ENCODE results near the gene XRRA1.
"Not testable (repeated sequence)": the region's sequence is repeated elsewhere in the genome, so short reads cannot be mapped to it uniquely, and the experiment has no call there.

XRRA1 gene

DNA sequence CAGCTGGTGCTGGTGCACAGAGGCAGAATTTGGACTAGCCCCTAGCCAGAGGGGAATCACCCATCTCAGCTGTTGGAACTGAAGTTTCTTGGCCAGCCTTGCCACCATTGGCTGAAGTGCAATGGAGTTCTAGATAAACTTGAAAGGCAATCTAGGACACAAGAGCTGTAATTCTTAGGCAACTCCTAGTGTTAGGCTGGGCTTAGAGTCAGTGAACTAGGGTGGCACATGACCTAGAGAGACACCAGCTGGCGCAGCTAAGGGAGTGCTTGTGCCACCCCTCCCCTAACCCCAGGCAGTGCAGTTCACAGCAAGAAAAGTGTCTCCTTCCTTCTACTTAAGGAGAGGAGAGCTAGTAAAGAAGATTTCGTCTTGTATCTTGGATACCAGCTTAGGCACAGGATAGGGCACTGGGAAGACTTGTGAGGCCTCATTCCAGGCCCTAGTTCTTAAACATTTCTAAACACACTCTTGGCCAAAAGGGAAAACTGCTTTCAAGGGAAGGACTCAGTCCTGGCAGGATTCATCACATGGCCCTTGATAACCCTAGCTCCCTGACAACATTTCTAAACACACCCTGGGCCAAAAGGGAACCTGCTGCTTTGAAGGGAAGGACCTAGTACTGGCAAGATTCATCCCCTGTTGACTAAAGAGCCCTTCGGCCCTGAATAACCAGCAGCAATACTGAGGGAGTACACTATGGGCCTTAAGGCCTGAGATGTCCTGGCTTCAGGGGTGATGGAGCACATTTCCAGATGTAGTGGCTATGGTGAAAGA is 53.4 kb downstream of the XRRA1 start:
- no peak for FAIRE-seq

- FAIRE-seq = not testable (repeated sequence)
Measured at GRCh38 chr11:74893015-74893414, 55.9 kb downstream of the XRRA1 start.

GRCh38 chr11:74877132-74877531 is 71.8 kb downstream of the XRRA1 start:
- no peak for FAIRE-seq

DNA sequence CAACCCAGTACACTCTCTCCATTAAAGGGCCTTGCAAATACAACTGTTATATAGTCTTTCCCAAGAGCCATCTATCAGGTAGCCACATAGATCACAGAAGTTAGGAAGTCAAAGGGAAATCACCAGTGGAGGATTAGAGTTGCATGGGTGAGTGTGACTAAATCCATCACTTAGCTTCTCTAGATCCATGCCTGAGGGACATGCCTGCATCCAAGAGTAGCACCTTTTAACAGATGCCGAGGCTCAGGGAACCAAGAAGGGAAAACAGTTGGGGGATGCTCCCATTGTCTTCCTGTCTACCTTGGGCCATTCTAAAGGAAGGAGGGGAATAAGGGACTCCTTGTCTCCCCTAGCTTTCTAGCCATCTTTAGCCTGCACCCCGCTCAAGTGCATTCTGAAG is 77.9 kb downstream of the XRRA1 start:
- FAIRE-seq = no peak

DNA sequence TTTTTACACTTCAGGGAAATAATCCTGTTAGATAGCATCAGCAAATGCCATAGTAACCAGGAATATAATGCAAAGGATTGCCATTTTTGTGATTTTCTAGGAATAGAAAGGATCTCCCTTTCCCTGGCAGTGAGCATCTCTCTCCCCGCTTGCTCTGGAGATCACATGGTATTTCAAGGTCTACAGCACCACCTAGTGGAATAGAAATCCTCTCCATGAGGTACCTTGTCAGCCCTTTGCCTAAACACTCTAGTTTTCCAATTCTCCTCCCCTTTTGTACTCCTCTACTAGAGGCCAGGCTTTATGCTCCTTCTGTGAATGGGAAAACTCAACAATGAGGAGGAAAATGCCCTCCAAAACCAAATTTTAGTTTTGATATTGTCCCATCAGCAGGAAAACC is 78.4 kb downstream of the XRRA1 start:
- FAIRE-seq = no peak

DNA sequence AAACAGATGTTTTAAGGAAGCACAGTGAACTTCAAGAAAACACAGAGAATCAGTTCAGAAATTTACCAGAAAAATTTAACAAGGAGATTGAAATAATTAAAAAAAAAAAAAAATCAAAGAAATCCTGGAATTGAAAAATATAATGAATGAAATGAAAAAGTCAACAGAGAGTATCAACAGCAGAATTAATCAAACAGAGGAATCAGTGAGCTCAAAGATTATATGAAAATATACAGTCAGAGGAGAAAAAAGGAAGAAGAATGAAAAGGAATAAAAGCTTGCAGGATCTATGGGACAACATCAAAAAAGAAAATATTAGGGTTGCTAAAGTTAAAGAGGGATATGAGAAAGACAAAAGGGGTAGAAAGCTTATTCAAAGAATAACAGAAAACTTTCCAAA is 82.3 kb downstream of the XRRA1 start:
- FAIRE-seq = no peak

GRCh38 chr11:74863410-74863809 is 85.5 kb downstream of the XRRA1 start:
- no peak for FAIRE-seq

GRCh38 chr11:74860743-74861142 is 88.1 kb downstream of the XRRA1 start:
- no peak for FAIRE-seq

DNA sequence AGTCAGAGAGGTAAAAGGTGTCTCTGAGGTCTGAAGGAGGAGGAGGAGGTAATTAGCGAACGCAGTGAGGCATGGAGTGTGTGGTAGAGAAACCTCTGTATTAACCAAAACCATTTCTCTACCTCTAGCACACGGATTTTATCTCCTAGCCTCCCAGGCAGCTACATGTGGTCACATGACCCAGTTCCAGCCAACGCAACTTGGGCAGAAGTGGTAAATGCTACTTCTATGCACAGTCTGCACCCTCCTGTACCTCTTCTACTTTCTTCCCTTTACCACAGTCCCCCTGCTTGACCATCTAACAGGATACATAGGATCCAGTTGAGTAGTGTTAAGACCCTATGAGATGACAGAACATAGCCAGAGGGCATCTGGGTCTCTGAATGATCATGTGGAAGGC is 95.7 kb downstream of the XRRA1 start:
- no peak for FAIRE-seq

GRCh38 chr11:74849525-74850391 is 99.1 kb downstream of the XRRA1 start:
- FAIRE-seq = no peak

GRCh38 chr11:74847895-74848294 is 101.0 kb downstream of the XRRA1 start:
- no peak for FAIRE-seq

- no peak for FAIRE-seq
Measured at GRCh38 chr11:74847395-74847794, 101.5 kb downstream of the XRRA1 start.

GRCh38 chr11:74846770-74847169 is 102.1 kb downstream of the XRRA1 start:
- FAIRE-seq = no peak

GRCh38 chr11:74845978-74846517 is 102.8 kb downstream of the XRRA1 start:
- FAIRE-seq = no peak

GRCh38 chr11:74844865-74845264 is 104.0 kb downstream of the XRRA1 start:
- no peak for FAIRE-seq

DNA sequence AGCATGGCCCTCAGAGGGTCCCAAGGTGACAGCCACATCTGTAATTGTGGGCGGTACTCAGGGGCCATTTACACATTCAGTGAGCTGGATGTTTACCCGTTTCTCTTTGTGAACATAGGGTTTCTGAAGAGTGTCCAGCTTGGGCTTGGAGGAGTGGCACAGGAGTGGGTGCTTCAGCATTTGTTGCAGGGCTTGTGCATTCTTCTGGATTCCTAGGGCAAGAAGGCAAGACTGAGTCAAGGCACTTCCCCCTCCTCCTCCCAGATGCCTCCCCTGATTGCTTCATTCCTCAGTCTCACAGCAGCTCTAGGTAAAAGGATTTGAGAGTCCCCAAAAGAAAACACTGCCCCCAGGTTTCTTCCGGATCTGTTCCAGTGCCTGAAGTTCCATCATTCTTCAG is 104.8 kb downstream of the XRRA1 start:
- no peak for FAIRE-seq

- no peak for FAIRE-seq
Measured at GRCh38 chr11:74842967-74843366, 105.9 kb downstream of the XRRA1 start.

DNA sequence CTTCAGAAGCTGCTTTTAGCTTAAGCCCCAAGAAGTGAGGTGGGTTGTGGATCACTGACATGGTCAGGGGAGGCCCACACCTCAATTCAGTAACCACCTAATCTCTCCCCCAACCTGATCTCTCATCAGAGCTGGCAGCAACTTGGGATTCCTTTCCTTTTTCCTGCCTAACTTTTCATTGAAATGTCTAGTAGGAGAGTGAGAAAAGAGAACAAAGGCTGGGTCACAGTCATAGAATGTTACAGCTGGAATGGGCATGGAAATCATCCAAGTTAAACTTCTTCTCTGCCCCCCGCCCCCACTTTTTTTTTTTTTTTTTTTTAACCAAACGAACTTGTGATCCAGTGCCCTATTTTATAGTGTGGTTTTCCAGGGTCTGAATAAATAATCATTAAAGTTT is 108.4 kb downstream of the XRRA1 start:
- no peak for FAIRE-seq

GRCh38 chr11:74839971-74840370 is 108.9 kb downstream of the XRRA1 start:
- no peak for FAIRE-seq

DNA sequence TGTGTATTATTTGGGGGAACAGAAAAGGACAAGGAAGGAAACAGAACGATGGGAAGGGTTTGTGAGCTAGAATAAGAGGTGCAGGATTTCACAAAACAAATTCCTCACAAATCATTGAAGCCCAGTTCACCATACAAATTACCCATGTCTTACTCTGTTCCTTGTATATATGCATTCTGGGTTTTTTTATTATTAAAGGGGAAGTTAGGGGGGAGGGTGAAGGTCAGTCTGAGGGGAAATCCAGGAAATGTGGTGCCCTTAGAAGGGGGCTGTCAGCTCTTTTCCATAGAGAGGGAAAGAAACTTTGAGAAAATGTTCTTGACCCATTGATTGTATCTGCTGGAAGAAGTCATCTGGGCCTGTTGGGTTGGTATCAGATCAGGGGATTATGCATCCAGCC is 109.4 kb downstream of the XRRA1 start:
- FAIRE-seq = no peak

- no peak for FAIRE-seq
Measured at GRCh38 chr11:74838188-74838587, 110.7 kb downstream of the XRRA1 start.

DNA sequence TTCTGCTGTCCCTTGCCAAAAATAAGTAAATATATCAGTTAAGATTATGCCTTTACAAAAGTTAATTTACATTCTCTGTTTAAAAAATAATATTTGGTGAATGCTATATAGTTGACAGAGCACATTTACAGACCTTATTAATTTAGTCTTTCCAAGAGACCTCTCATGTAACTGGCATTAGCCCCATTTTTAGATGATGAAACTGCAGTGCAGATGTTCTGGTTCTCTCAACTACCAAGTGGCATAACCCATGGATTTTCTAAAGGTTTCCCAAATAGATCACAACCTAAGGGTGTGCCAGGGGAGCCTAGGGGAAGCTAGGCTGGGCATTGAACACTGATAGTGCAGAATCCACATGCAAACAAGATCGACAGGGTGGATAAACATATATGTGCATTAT is 111.7 kb downstream of the XRRA1 start:
- FAIRE-seq = no peak

GRCh38 chr11:74826901-74827300 is 122.0 kb downstream of the XRRA1 start:
- no peak for FAIRE-seq

DNA sequence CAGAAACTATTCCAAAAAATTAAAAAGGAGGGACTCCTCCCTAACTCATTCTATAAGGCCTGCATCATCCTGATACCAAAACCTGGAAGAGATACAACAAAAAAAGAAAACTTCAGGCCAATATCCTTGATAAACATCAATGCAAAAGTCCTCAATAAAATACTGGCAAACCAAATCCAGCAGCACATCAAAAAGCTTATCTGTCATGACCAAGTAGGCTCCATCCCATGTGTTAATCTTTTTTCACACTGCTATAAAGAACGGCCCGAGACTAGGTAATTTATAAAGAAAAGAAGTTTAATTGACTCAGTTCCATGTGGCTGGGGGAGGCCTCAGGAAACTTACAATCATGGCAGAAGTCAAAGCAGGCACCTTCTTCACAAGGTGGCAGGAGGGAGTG is 123.3 kb downstream of the XRRA1 start:
- FAIRE-seq = not testable (repeated sequence)

Data from colon (tissue), 2 donors.